ENCODE measurements around the gene FHIP1A. TPM values are rescaled to one million over a fixed set of nuclear protein-coding genes. Genes with fewer than 3 reads are reported as not detected.

FHIP1A gene
- polyA plus RNA-seq, 3 donors: 0.01 TPM; not detected in 2

DNA sequence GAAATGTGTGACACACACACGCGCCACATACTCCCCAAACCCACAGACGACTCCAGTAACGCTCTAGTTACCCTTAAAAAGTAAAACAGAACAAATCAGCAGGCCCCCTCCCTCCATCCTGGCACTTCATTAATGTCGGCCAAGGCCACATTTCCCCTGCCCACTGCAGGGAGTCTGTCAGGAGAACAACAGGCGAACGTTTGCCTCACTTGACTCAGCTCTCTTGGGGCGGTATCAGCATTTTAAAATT, 671 bp upstream of the FHIP1A start:
- peak overlapping the region in 2 of 7 donors; percentile 43 to 70 for H3K27ac Mint-ChIP-seq

DNA sequence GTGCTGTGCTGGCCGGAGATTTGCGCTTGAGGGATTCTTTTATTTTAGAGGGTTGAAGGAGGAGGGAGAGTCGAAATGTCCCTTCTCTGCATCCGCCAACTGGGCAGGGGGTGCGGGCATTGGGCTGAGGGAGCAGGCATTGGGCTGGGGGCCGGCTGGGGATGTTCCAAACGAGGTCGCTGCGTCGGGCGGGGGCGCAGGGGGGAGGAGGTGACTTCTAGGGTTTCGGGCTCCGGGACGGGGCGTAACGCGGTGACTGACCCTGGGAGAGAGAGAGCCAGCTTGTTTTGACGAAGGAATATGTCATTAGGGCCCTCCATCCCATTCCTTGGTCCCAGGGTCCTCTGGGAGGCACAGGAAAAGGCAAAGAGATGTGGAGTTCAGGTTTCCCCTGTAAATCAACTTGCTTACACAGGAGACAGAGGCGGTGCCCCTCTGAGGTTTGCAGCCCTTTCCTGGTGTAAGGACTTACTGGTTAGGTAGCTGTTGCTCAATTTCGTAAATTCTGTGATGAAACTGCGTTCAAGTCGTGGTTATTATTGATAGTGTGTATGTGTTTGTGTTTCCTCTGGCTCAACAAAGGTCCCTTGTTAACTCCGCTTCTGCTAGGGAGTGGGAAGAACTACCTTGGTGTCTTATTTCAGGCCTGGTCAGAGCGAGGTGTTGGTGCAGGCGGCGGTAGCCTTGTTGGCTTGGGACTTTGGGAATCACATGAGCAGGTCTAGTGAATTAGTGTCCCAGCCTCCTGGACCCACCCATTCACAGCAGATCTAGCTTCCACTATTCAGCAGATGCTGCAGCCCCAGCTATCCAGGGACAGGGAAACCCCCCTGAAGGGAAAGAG, 716 bp downstream of the FHIP1A start:
- Histone ChIP-seq H3K79me2 (ENCODE audit: insufficient read depth, low read length) (no peaks in the 10 kb centered on the region), H3K27ac (ENCODE audit: low read depth in 1 of 2, low read length in 2 of 2) (no peak overlapping the region), H2AFZ (ENCODE audit: insufficient read depth, low read depth, low read length, poor library complexity, severe bottlenecking) (peak overlapping the region; percentile 59), H3K4me1 (ENCODE audit: control insufficient read depth in 1 of 2, insufficient read depth in 2 of 2, low read length in 2 of 2) (peaks cover 29 to 30% of the 10 kb centered on the region in 2 donors), H3K9me3 (replicated peaks in 1 of 2; ENCODE audit: control insufficient read depth in 1 of 2, insufficient read depth in 1 of 2, low read length in 2 of 2) (no peaks in the 10 kb centered on the region), H4K20me1 (ENCODE audit: insufficient read depth, low read length) (no peaks in the 10 kb centered on the region), H3K4me2 (replicated peaks; ENCODE audit: extremely low read depth, low read length, poor library complexity, severe bottlenecking) (peak overlapping the region; percentile 75), H3K4me3 (replicated peaks in 1 of 3; ENCODE audit: low read depth in 2 of 3, low read length in 3 of 3) (peak overlapping the region in 2 of 3 experiments; percentile 40 to 69), H3K36me3 (replicated peaks in 1 of 2; ENCODE audit: control insufficient read depth in 1 of 2, insufficient read depth in 2 of 2, low read length in 2 of 2) (no peaks in the 10 kb centered on the region), H3K27me3 (ENCODE audit: control insufficient read depth in 2 of 2, insufficient read depth in 2 of 2, low read length in 2 of 2) (peaks cover 20 to 32% of the 10 kb centered on the region in 2 donors), H3K9ac (ENCODE audit: insufficient read depth, low read length, poor library complexity, severe bottlenecking) (no peak overlapping the region)
- 4% methylated on average over 8 of the region's 27 CpGs for WGBS (ENCODE audit: insufficient coverage)
- intact Hi-C loops (cut with micrococcal nuclease): no loop called here
- peaks cover 31% of the 10 kb centered on the region for H3K4me1 Mint-ChIP-seq
- peaks cover 35 to 60% (median 49%) of the 10 kb centered on the region in 3 donors for H3K27me3 Mint-ChIP-seq (ENCODE audit: low read depth in 3 of 3)
- H3K9me3 Mint-ChIP-seq: peaks cover 0 to 16% (median 7%) of the 10 kb centered on the region in 7 donors
- peaks cover 5 to 6% of the 10 kb centered on the region in 2 donors for H3K36me3 Mint-ChIP-seq
- TF ChIP-seq, protein P1, sequence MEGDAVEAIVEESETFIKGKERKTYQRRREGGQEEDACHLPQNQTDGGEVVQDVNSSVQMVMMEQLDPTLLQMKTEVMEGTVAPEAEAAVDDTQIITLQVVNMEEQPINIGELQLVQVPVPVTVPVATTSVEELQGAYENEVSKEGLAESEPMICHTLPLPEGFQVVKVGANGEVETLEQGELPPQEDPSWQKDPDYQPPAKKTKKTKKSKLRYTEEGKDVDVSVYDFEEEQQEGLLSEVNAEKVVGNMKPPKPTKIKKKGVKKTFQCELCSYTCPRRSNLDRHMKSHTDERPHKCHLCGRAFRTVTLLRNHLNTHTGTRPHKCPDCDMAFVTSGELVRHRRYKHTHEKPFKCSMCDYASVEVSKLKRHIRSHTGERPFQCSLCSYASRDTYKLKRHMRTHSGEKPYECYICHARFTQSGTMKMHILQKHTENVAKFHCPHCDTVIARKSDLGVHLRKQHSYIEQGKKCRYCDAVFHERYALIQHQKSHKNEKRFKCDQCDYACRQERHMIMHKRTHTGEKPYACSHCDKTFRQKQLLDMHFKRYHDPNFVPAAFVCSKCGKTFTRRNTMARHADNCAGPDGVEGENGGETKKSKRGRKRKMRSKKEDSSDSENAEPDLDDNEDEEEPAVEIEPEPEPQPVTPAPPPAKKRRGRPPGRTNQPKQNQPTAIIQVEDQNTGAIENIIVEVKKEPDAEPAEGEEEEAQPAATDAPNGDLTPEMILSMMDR (IDR thresholded peaks at IDR 0.05): no peak
- DNase-seq: peak in 2 of 3 donors; percentile 26 to 67
- peak overlapping the region in 4 of 7 donors; percentile 2 to 78 (median 36) for H3K27ac Mint-ChIP-seq
- peak overlapping the region; percentile 79 to 91 for H3K4me3 Mint-ChIP-seq

More for the DNA sequence above, 671 bp upstream of the FHIP1A start:
- Histone ChIP-seq H3K4me2 (replicated peaks; ENCODE audit: extremely low read depth, low read length, poor library complexity, severe bottlenecking) (peak overlapping the region; percentile 75), H3K9ac (ENCODE audit: insufficient read depth, low read length, poor library complexity, severe bottlenecking) (no peak overlapping the region), H4K20me1 (ENCODE audit: insufficient read depth, low read length) (no peaks in the 10 kb centered on the region), H2AFZ (ENCODE audit: insufficient read depth, low read depth, low read length, poor library complexity, severe bottlenecking) (peak overlapping the region; percentile 61), H3K4me3 (replicated peaks in 1 of 3; ENCODE audit: low read depth in 2 of 3, low read length in 3 of 3) (peak overlapping the region; percentile 40 to 66 (median 56)), H3K27me3 (ENCODE audit: control insufficient read depth in 2 of 2, insufficient read depth in 2 of 2, low read length in 2 of 2) (peaks cover 20 to 32% of the 10 kb centered on the region in 2 donors), H3K36me3 (replicated peaks in 1 of 2; ENCODE audit: control insufficient read depth in 1 of 2, insufficient read depth in 2 of 2, low read length in 2 of 2) (no peaks in the 10 kb centered on the region), H3K4me1 (ENCODE audit: control insufficient read depth in 1 of 2, insufficient read depth in 2 of 2, low read length in 2 of 2) (peaks cover 35 to 38% of the 10 kb centered on the region in 2 donors), H3K27ac (ENCODE audit: low read depth in 1 of 2, low read length in 2 of 2) (no peak overlapping the region), H3K79me2 (ENCODE audit: insufficient read depth, low read length) (no peaks in the 10 kb centered on the region), H3K9me3 (replicated peaks in 1 of 2; ENCODE audit: control insufficient read depth in 1 of 2, insufficient read depth in 1 of 2, low read length in 2 of 2) (no peaks in the 10 kb centered on the region)
- TF ChIP-seq, protein P1 (IDR thresholded peaks at IDR 0.05): no peak
- WGBS (ENCODE audit: insufficient coverage): 0% methylated on average over 7 of the region's 8 CpGs
- Mint-ChIP-seq H3K4me3 (peak overlapping the region; percentile 83 to 91), H3K27me3 (ENCODE audit: low read depth in 3 of 3) (peaks cover 30 to 50% (median 44%) of the 10 kb centered on the region in 3 donors), H3K36me3 (peaks cover 5 to 6% of the 10 kb centered on the region in 2 donors), H3K4me1 (peaks cover 40% of the 10 kb centered on the region), H3K9me3 (peaks cover 0 to 16% (median 7%) of the 10 kb centered on the region in 7 donors)
- peak in 1 of 3 donors; percentile 5 for DNase-seq
- intact Hi-C loops (cut with micrococcal nuclease): no loop called here
